ENCODE data around the gene LGSN. TPM values are rescaled to one million over a fixed set of nuclear protein-coding genes. Genes with fewer than 3 reads are reported as not detected.
"Not testable (repeated sequence)": the region's sequence is repeated elsewhere in the genome, so short reads cannot be mapped to it uniquely, and the experiment has no call there.

Gene LGSN
- polyA plus RNA-seq, 5 donors, result 0.16 to 0.96 (median 0.63) TPM

DNA sequence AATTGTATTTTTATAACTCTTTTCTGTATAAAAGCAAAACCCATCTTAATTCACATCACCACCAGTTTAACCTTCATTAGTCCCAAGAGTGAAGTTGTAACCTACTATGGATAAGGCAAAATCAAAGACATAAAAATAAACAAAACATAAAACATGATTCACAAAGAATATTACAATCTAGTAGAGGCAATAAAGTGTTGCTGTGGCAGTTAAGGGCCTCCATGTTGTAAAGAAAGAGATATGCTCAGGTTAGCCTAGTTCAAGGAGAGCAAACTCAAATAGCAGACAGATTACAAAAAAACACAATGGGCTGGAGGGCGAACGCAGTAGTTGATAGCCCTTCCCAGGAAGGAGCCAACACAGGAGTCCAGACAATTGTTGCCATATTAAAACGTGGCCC lies 13.4 kb downstream of the LGSN start:
- DNase-seq, result no peak

DNA sequence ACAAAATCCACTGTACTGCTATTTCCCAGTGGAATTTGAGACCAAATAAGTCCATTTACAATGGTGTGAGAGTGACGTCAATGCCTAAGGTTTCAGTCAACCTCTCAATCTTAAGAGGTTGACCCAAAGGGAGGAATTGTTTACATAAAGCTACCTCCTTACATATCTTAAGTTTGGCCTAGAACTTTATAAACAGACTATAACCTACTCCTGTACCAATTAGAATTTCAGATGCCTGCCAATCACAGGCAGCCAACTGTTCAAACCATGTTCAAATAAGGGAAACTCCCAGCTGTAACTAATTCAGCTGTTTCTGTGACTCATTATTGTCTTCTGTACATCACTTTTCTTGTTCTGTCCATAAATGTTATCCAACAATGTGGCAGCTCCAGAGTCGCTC lies 14.5 kb downstream of the LGSN start:
- DNase-seq, result peak in 1 of 2 donors; percentile 17

DNA sequence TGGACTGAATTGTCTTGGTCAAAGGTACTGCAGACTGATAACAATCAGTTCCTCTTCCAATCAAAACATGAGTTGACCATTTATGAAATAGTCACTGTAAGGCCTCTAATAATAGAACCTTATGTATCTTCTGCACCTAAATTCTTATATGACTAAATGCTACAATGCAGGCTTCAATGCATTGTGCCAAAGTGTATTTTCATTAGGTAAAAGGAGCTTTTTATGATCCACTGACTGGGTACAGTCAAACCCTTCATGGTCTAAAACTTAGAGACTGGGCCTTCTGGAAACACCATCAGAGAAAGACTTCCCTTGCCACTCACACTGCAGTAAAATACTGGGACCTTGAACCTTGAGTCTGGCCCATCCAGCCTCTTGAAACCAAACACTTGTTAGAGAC lies 16.3 kb downstream of the LGSN start:
- DNase-seq, result no peak

DNA sequence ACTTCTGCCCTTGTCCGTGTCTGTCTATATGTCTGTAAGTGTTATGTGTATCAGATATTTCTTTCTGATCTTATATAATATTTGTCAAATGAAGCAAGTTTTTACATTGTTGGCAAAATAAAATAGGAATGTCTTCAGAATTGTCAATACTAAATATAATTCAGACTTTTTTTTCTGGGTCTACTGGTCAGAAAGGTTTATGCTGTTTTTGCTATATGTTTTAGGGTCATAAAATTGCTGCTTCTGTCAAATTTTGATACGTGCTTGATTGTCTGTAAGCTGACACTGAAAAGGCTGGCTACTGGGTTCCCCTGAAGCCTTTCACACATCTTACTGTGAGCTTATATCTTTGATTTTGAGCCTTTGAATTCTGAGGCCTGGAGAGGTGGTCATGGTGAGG lies 20.1 kb downstream of the LGSN start:
- DNase-seq, result no peak

DNA sequence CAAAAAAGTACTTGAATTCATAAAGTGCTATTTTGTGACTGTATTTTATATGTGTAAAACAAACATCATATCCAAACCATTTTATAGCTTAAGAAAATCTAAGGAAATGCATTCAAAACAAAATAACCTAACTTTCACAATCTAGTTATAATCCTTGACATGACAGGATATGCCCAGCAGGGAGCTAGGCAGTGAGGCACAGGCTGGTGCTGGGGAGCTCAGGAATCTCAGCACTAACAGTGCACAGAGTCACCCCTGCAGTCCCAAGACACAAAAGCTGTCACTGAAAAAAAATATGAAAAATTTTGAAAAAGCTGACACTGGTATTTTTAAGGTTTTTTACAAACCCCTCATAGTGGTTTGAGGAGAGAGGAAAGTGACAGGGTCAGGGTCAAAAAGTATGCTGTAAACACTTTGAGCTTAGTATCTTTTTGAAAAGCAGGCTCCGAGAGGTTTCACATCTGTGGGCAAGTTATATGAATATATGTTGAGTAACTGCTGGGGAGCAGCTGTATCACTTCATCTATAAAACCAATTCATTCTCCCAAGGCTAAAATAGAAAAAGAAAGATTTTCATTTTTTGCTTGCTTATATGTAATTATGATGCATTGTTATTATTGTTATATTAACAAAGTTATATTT lies 24.1 kb downstream of the LGSN start:
- no peak for DNase-seq

DNA sequence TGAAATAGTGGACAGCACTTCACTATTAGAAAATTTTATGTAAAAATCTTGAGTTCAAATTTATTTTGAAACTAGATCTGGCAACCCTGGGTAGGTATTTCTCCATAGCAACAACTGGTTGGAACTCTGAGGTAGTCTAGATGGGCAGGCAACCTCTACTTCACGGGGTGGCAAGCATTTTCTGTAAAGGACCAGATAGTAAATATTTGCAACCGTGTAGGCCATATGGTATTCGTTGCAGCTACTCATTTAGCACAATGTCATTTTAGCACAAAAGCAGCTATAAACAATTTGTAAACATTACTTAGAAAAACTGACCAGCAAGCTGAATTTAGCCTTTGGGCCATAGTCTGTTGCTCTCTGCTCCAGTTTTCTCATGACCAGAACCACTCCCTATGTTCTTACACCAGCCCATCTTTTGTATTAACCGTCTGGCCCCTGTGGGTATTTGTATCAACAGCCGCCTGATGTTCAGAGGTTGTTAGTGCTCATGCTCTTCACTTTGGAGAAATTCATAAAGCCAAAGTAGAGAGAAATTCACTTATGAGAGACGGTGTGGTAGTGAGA lies 29.2 kb downstream of the LGSN start:
- no peak for DNase-seq

DNA sequence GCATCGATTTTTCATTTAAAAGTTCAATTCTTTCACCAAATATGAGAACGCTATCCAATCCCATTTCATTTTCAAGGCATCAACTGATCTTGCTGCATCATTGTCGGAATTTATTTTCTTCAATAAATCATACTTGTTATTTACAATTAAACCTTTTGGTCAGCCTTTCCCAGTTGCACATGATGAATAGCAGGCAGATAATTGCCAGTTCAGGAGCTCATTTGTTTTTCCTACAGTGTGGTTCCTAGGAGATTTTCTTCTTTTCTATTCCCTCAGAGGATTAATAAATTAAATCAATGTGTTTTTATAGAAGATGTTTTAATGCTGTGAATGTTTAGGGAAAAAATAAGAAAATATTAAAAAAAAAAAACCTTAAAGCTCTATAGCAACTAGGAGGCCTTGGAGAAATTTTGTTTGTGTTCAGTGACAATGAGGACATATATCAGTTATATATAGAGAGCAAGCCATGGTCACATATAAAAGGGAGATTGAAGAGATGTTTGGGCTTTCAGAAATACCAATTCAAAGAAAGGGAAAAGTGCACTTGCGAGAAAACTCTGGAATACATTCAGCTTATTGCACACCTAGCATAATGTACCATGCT lies 30.4 kb downstream of the LGSN start:
- DNase-seq, result no peak

DNA sequence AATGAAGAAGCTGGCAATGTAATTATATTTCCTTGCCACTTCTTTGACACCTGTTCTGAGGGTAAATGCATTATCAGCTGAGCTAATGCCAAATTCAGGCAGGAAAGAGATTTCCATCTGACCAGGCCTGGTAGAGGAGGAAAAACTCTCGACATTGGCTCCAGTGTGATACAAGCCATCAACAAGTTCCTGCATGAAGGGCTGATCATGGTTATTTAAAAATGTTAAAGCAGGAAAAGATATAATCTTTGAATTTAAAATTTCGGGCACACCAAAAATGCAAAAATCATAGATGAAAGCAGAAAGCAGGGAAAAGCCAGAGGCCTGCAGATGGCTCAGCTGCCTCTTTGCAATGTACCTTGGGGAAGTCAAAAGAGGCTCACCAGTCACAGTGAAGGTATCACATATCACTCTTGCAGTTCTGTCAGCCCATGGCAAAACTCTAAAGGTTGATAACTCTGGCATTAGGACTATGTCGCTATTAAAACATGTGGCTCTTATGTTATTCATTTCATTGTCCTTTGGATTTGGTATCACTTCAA lies 39.1 kb downstream of the LGSN start:
- DNase-seq, result no peak

DNA sequence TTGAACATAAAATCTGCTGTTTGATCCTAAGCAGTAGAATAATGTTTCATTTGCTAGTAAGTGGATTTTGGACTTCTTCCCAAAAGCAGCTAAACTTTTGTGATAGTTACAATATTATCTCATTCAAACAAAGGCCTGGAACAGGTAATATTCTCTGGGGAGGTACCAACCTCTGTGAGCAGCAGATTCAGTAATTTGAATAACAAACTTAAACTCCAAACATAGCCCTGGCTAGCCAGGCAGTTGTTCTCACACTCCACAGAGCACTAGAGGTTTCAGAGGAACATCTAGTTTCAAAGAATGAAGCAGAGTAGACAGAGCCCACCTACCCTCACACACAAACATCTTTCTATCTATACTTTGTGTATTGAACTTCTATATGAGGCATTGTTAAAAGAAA lies 40.9 kb downstream of the LGSN start:
- DNase-seq, result no peak

DNA sequence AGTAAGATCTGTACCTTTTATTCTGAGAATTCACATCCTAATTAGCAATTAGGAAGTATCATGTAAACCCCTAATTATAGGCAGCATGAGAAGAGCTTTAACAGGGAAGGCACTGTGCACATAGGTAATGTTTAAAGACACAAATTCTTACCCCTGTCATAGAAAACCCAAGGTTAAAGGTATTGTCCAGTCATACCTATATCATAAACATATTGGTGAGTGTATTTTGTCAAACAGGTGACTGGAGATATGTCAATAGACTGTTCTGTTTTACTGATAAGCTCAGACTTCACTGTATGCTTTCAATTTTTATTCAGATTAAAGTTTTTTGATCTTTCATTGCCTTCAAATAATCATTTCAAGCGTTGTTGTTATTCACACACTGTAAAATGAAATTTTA lies 43.8 kb downstream of the LGSN start:
- DNase-seq, result no peak

DNA sequence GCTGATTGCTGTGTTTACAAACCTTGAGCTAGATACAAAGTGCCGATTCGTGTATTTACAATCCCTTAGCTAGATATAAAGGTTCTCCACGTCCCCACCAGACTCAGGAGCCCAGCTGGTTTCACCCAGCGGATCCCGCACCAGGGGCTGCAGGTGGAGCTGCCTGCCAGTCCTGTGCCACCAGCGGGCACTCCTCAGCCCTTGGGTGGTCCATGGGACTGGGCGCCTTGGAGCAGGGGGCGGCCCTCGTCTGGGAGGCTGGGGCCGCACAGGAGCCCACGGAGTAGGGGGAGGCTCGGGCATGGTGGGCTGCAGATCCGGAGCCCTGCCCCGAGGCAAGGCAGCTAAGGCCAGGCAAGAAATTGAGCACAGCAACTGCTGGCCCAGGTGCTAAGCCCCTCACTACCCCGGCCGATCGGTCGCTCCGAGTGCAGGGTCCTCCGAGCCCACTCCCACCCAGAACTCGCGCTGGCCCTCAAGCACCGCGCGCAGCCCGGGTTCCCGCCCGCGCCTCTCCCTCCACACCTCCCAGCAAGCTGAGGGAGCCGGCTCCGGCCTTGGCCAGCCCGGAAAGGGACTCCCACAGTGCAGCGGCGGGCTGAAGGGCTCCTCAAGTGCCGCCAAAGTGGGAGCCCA lies 44.9 kb downstream of the LGSN start:
- not testable (repeated sequence) for DNase-seq

DNA sequence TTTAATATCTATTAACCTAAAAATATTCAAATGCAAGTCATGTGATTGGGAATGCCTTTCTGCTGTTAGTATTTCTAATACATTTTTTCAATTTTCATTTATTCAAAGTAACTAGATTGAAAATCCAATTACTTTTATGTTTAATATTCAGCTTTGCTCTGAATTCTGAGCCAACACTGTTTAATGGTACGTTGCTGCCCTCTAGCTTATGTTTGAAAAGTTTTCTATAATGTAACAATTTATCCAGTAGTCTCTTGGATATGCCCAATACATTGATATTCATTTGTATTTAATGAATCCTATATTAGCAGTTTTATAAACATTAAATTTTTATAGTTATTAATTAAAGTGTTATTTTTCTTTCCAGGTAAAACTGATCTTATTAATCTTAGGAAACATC lies 47.4 kb downstream of the LGSN start:
- DNase-seq, result peak; percentile 13 to 23

DNA sequence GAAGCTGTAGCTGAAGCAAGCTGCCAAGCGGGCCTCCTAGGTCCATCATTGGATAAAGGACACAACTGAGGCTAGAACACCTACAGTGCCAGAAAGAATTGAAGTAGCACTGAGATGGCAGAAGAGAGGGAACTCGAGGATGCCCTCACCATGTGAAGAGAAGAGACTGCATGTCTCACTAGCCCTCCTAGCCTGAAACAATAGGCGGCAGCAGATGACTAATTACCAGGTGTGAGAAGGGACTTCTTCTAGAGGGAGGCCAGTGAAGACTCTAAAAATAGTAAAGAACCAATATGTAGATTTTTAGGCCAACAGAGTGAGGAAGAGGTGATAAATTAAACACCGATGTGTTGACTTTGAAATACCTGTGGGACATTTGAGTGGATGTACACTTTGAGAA lies 50.3 kb downstream of the LGSN start:
- no peak for DNase-seq

DNA sequence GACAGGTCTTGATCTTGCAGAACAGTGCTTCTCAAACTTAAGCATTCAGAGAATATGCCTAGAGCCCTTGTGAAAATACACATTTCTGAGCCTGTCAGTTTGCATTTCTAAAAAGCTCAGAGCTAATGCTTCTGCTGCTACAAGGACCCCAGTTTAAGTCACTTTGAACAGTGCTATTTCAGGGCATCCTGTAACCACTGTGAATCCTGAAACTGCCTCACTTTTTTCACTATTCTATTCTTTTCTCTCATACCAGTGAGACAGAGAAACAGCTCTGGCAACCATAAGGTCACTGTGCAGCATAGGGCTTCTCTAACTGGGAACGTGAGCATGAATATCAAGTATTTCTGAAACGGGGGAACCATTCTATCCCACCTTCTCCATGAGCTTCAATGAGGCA lies 51.2 kb downstream of the LGSN start:
- no peak for DNase-seq

DNA sequence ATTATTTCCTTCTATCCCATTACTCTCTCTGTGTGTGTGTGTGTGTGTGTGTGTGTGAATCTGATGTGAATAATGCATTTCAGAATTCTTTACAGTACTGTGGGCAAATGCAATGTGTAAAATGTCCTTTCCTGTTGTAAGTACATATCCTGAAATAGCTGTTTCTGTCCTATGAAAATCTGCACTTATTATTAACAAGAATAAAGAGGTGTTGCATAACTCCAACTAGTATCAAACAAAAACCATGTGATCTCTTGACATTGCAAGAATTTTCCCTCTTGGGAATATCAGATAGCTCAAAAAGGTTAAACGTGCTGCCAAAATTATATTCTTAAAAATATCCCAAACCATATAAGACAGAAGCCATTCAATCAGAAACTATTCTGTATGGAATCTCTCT lies 52.0 kb downstream of the LGSN start:
- no peak for DNase-seq

DNA sequence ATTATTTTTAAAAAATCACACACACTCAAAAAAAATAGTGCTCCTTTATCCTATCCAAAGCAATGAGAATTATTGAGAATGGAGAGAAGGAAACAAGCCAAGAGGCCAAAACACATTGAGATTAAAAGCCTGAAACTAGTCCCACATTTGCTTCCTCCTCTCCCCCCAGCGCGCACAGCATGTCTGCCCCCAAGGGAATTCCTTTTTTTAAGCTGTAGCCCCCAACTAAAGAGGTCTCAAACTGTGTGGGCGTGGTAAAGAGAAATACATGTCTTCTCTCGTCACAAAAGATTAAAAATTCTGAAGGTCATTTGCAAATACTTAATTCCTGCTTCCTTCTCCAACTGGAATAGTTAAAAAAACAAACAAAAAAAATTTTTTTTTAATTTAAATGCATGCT lies 52.7 kb downstream of the LGSN start:
- DNase-seq, result no peak

DNA sequence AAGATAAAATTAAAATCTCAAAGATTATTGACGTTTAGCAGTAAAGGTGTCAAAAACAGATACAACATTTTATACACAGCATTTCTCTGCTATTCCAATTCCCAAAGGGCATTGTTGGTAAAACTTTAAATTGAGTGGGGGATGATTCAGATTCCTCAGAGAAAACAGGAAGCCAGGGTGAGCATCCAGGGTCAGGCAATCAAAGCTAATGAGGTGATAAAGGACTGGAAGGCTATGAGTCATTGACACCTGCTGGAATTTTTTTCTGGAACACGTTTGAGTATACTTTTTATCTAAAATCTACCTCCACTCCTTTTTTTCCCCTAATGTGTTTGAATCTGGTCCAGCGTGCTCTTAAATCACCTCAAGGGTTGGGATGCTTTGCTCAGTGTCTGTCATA lies 56.3 kb downstream of the LGSN start:
- DNase-seq, result no peak

DNA sequence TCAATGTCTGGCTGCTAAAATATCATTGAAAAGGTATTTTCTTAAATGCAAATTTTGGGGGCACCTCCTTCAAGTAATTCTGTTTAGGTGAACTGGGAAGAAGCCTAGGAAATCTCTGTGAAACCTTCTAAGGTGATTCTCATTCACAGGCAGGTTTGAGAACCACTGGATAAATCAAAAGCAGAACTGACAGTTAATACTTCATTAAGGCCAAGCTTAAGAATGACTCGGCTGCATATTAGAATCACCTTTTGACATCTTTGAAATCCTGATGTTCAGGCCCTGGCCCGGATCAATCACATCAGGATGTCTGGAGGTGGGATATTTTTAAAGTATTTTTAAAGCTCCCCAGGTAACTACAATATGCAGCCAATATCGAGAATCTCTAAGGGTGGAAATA lies 58.0 kb downstream of the LGSN start:
- DNase-seq, result no peak

DNA sequence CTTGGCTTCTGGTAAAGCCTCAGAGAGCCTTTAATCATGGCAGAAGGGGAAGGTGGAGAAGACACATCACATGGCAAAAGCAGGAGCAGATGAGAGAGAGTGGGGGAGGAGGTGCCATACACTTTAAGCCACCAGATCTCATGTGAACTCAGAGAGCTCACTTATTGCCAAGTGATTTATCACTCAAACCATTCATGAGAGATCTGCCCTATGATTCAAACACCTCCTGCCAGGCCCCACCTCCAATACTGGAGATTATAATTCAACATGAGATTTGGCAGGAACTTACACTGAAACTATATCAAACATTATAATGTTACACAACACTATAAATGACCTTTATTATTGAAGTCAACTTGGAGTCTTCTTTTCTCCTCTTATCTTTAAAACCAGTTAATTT lies 60.6 kb downstream of the LGSN start:
- DNase-seq, result no peak

DNA sequence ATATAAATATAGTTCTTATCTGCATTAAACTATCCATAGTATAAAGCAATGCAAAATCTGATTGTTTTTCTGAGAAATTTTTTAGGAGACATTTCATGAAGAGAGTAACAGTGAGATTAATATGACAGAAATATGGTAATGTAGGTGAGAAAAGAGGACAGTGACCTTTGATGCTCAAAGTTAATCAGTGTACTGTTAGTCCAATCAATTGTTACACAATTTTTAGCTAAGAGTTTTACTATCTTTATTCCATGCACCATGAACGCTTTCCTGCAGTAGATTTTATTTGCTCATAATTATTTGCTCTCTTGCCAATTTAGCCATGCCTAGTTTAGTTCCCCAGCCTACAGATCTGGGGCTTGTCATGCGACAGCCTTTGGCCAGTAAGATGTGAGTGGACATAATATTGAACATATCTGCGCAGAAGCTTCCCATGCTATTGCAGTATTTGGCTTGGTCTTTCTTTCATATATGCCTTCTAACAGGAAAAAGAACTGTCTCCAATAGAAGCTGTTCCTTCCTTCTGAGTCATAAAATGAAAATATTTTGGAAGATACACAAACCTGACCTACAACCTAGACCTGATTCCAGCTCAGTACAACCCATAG lies 69.8 kb downstream of the LGSN start:
- DNase-seq, result no peak

DNA sequence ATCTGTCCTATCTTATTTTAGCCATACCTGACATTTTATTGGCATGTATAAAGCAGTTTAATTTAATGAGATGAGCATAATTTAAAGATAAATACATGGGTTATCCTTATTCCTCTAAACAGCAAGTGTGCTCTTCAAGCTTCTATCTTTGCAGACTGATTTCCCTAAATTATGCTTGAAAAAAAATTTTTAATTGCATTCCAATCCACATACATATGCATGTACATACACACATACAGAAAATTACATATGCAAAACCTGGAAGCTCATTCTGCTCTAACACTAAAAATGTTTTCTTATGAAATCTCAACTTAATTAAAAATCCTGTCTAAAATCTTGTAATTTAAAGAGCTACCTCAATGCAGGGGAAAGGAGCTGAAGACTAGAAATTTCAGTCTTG lies 73.2 kb downstream of the LGSN start:
- DNase-seq, result no peak

DNA sequence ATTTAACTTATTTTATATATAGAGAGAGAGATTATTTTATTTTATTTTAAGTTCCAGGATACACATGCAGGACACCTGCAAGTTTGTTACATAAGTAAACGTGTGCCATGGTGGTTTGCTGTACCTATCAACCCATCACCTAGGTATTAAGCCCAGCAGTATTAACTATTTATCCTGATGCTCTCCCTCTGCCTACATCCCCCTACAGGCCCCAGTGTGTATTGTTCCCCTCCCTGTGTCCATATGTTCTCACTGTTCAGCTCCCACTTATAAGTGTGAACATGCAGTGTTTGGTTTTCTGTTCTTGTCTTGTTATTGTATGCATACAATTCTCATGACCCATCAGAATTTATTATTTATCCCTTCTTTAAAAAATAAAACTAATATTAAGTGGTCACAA lies 73.9 kb downstream of the LGSN start:
- DNase-seq, result no peak

DNA sequence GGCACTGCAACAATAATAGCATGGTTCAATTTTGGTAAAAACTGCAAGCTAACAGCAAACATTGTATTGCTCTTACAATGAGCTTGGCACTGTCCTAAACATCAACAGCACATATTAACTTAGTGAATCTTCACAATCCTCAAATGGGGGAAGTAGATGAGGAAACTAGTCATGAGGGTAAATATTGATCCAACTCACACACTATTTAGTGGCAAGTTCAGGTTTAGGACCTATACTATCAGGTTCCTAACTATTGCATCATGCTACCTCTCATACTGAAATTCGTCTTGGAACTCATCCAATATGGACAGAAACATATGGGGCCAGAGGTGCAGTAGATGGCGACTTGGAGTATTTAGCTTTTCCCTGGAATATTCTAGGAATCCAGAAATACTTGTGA lies 74.4 kb downstream of the LGSN start:
- no peak for DNase-seq
